ENCODE results near the gene COMMD10. TPM values are rescaled to one million over a fixed set of nuclear protein-coding genes. Genes with fewer than 3 reads are reported as not detected.

Gene COMMD10
- total and polyA plus RNA-seq, 12 donors = 16.8 to 42.8 (median 35.4) TPM

- 98 to 99% methylated on average over 2 of the region's 2 CpGs for WGBS, 2 donors
- TF ChIP-seq, protein P1, sequence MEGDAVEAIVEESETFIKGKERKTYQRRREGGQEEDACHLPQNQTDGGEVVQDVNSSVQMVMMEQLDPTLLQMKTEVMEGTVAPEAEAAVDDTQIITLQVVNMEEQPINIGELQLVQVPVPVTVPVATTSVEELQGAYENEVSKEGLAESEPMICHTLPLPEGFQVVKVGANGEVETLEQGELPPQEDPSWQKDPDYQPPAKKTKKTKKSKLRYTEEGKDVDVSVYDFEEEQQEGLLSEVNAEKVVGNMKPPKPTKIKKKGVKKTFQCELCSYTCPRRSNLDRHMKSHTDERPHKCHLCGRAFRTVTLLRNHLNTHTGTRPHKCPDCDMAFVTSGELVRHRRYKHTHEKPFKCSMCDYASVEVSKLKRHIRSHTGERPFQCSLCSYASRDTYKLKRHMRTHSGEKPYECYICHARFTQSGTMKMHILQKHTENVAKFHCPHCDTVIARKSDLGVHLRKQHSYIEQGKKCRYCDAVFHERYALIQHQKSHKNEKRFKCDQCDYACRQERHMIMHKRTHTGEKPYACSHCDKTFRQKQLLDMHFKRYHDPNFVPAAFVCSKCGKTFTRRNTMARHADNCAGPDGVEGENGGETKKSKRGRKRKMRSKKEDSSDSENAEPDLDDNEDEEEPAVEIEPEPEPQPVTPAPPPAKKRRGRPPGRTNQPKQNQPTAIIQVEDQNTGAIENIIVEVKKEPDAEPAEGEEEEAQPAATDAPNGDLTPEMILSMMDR (IDR thresholded peaks at IDR 0.05) = no peak
- intact Hi-C loops (cut with DNase I) = no loop called here
Measured at GRCh38 chr5:116271446-116272025, 186.7 kb downstream of the COMMD10 start.

GRCh38 chr5:116272281-116272941, 187.6 kb downstream of the COMMD10 start:
- WGBS, 2 donors = 69 to 79% methylated on average over 5 of the region's 5 CpGs
- DNase-seq (no peak), ATAC-seq (peak in 1 of 8 donors; percentile 71)
- Histone ChIP-seq H3K4me3 (no peak overlapping the region), H3K9me3 (peaks cover 0 to 27% (median 12%) of the 10 kb centered on the region in 11 donors), H3K27ac (no peak overlapping the region), H3K27me3 (no peaks in the 10 kb centered on the region), H3K4me1 (no peaks in the 10 kb centered on the region), H3K36me3 (no peaks in the 10 kb centered on the region)
- TF ChIP-seq, protein P1 (IDR thresholded peaks at IDR 0.05) = peak in 2 of 9 donors; percentile 10 to 23
- intact Hi-C loops (cut with DNase I) = no loop called here

More at GRCh38 chr5:116271446-116272025, 186.7 kb downstream of the COMMD10 start:
- Histone ChIP-seq H3K4me1 (no peaks in the 10 kb centered on the region), H3K27me3 (no peaks in the 10 kb centered on the region), H3K4me3 (no peak overlapping the region), H3K36me3 (peaks cover 0 to 7% (median 0%) of the 10 kb centered on the region in 9 donors), H3K27ac (no peak overlapping the region), H3K9me3 (peaks cover 0 to 18% (median 4%) of the 10 kb centered on the region in 11 donors)
- ATAC-seq (no peak), DNase-seq (no peak)

GRCh38 chr5:116273448-116274242, 188.8 kb downstream of the COMMD10 start:
- no peaks in the 10 kb centered on the region for H3K27me3 ChIP-seq
- DNase-seq = no peak
- H3K4me3 ChIP-seq = no peak overlapping the region
- H3K27ac ChIP-seq = no peak overlapping the region
- H3K4me1 ChIP-seq = no peaks in the 10 kb centered on the region
- peaks cover 0 to 32% (median 16%) of the 10 kb centered on the region in 11 donors for H3K9me3 ChIP-seq
- no peak for ATAC-seq
- H3K36me3 ChIP-seq = no peaks in the 10 kb centered on the region
- WGBS, 2 donors = 75 to 77% methylated on average over 1 of the region's 1 CpG
- intact Hi-C loops (cut with DNase I) = no loop called here
- TF ChIP-seq, protein P1 (IDR thresholded peaks at IDR 0.05) = no peak

- no peaks in the 10 kb centered on the region for H3K36me3 ChIP-seq
- WGBS, 2 donors = 94 to 96% methylated on average over 1 of the region's 1 CpG
- ATAC-seq (no peak), DNase-seq (no peak)
- TF ChIP-seq, protein P1 (IDR thresholded peaks at IDR 0.05) = no peak
- H3K27me3 ChIP-seq = no peaks in the 10 kb centered on the region
- no peak overlapping the region for H3K4me3 ChIP-seq
- no peak overlapping the region for H3K27ac ChIP-seq
- H3K9me3 ChIP-seq = peaks cover 0 to 32% (median 16%) of the 10 kb centered on the region in 11 donors
- intact Hi-C loops (cut with DNase I) = no loop called here
- no peaks in the 10 kb centered on the region for H3K4me1 ChIP-seq
Measured at GRCh38 chr5:116274251-116274650, 189.4 kb downstream of the COMMD10 start.
